ENCODE measurements around the gene CSMD2. TPM values are rescaled to one million over a fixed set of nuclear protein-coding genes. Genes with fewer than 3 reads are reported as not detected.

The CSMD2 gene
- total and polyA plus RNA-seq, 7 experiments from 2014 or later: 0.02 TPM; not detected in 6

DNA sequence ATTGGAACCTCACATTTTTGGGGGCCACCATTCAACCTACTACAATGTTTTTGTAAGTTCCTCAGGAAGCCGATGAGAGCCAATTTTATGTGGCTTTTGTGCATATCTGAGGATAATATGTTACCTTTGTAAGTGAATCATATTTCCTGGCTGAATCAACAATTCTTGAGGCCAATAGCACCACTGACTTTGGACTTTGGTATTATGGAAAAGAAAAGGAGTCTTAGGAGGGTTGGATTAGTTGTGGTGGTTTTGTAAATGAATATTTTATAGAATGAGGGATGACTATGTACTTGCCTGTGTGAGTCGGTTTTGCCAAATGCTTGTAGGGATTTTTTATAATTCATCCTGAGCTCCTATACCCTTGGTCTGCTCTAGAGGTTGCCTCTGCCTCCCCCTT is 482.7 kb downstream of the CSMD2 start:
- H3K27me3 ChIP-seq (ENCODE audit: control insufficient read depth in 2 of 2, insufficient read depth in 2 of 2, low read length in 2 of 2): no peaks in the 10 kb centered on the region
- H3K4me1 Mint-ChIP-seq: no peaks in the 10 kb centered on the region
- peaks cover 0 to 14% (median 4%) of the 10 kb centered on the region in 11 donors for H3K9me3 Mint-ChIP-seq
- no peak overlapping the region for H3K4me3 Mint-ChIP-seq
- ChIA-PET CTCF (no interaction called here), POLR2A (no interaction called here)
- DNase-seq (no peak), ATAC-seq (no peak)
- H3K36me3 ChIP-seq (ENCODE audit: control insufficient read depth in 2 of 3, insufficient read depth in 3 of 3, low read length in 3 of 3): no peaks in the 10 kb centered on the region
- peaks cover 0 to 48% (median 36%) of the 10 kb centered on the region in 5 donors for H3K27me3 Mint-ChIP-seq
- H3K36me3 Mint-ChIP-seq: no peaks in the 10 kb centered on the region
- no peaks in the 10 kb centered on the region for H3K9me3 ChIP-seq (ENCODE audit: control insufficient read depth in 2 of 3, low read length in 3 of 3)
- no peak overlapping the region for H3K4me3 ChIP-seq (ENCODE audit: low read length)
- intact Hi-C loops (cut with micrococcal nuclease): no loop called here
- H3K27ac ChIP-seq (ENCODE audit: low read depth, low read length): no peak overlapping the region
- H3K4me1 ChIP-seq (ENCODE audit: control insufficient read depth in 2 of 2, insufficient read depth in 2 of 2, low read length in 2 of 2): no peaks in the 10 kb centered on the region
- H3K27ac Mint-ChIP-seq: no peak overlapping the region

DNA sequence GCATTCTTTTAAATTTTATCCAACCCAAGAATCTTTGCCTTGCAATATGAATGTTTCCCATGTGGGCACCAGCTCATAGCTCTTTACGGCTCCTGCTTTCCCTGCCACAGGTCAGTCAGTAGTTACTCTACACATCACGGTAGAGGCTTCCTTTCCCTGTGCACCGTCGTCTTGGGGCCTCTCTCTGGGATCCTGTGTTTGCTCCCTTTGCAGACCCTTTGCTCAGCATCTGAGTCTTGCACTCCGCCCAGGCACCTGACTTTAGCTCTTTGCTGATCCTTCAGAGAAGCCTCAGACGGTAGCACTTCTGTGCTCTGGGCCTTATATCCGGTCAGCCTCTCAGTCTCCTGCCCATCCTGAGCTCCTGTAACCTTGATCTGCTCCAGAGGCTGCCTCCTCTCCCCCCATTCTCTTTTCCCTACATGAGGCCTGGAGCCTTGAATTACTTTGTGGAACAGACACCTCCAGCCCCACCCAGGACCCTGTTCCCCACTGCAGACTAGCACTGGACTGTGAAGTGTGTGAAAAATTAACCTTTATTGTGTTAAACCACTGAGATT is 484.7 kb downstream of the CSMD2 start:
- intact Hi-C loops (cut with micrococcal nuclease): no loop called here
- Histone ChIP-seq H3K4me1 (ENCODE audit: control insufficient read depth in 2 of 2, insufficient read depth in 2 of 2, low read length in 2 of 2) (no peaks in the 10 kb centered on the region), H3K27me3 (ENCODE audit: control insufficient read depth in 2 of 2, insufficient read depth in 2 of 2, low read length in 2 of 2) (no peaks in the 10 kb centered on the region), H3K4me3 (ENCODE audit: low read length) (no peak overlapping the region), H3K9me3 (ENCODE audit: control insufficient read depth in 2 of 3, low read length in 3 of 3) (no peaks in the 10 kb centered on the region), H3K27ac (ENCODE audit: low read depth, low read length) (no peak overlapping the region), H3K36me3 (ENCODE audit: control insufficient read depth in 2 of 3, insufficient read depth in 3 of 3, low read length in 3 of 3) (no peaks in the 10 kb centered on the region)
- H3K4me3 Mint-ChIP-seq: no peak overlapping the region
- ChIA-PET CTCF (no interaction called here), POLR2A (no interaction called here)
- ATAC-seq (no peak), DNase-seq (no peak)
- no peaks in the 10 kb centered on the region for H3K36me3 Mint-ChIP-seq
- no peaks in the 10 kb centered on the region for H3K4me1 Mint-ChIP-seq
- H3K27me3 Mint-ChIP-seq: peaks cover 0 to 35% (median 25%) of the 10 kb centered on the region in 5 donors
- H3K27ac Mint-ChIP-seq: no peak overlapping the region
- H3K9me3 Mint-ChIP-seq: peaks cover 0 to 16% (median 4%) of the 10 kb centered on the region in 11 donors

DNA sequence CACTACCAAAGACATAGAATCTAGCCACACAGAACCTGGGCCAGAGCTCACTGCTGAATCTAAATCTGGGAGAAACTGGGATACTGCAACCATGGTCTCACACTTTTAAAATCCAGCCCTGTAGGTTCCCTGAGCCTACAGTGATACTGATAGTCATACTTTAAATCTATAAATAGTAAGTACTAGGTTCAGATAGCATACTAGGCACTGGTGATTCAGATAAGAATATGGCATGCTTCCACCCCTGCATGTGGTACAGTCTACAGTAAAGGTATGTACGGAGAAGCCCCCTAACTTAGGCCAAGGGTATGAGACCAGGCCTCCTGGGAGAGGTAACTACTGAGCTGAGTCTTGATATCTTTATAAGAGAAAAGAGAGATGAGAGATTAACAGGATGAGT is 494.5 kb downstream of the CSMD2 start:
- Histone ChIP-seq H3K4me3 (ENCODE audit: low read length) (no peak overlapping the region), H3K9me3 (ENCODE audit: control insufficient read depth in 2 of 3, low read length in 3 of 3) (no peaks in the 10 kb centered on the region), H3K36me3 (ENCODE audit: control insufficient read depth in 2 of 3, insufficient read depth in 3 of 3, low read length in 3 of 3) (no peaks in the 10 kb centered on the region), H3K27me3 (ENCODE audit: control insufficient read depth in 2 of 2, insufficient read depth in 2 of 2, low read length in 2 of 2) (no peaks in the 10 kb centered on the region), H3K4me1 (ENCODE audit: control insufficient read depth in 2 of 2, insufficient read depth in 2 of 2, low read length in 2 of 2) (no peaks in the 10 kb centered on the region), H3K27ac (ENCODE audit: low read depth, low read length) (no peak overlapping the region)
- Mint-ChIP-seq H3K9me3 (peaks cover 0 to 8% (median 4%) of the 10 kb centered on the region in 11 donors), H3K4me3 (no peak overlapping the region), H3K27ac (no peak overlapping the region), H3K36me3 (peaks cover 0 to 4% (median 0%) of the 10 kb centered on the region in 5 donors), H3K4me1 (peaks cover 0 to 1% (median 0%) of the 10 kb centered on the region in 7 donors), H3K27me3 (peaks cover 0 to 43% (median 36%) of the 10 kb centered on the region in 5 donors)
- DNase-seq: no peak
- no peak for ATAC-seq
- intact Hi-C loops (cut with micrococcal nuclease): no loop called here
- POLR2A ChIA-PET: no interaction called here
- CTCF ChIA-PET: interaction anchor here (1.0 kb wide), 1 partner anchor 40 kb away, joined by 3 read pairs; no protein-coding TSS in a partner anchor

DNA sequence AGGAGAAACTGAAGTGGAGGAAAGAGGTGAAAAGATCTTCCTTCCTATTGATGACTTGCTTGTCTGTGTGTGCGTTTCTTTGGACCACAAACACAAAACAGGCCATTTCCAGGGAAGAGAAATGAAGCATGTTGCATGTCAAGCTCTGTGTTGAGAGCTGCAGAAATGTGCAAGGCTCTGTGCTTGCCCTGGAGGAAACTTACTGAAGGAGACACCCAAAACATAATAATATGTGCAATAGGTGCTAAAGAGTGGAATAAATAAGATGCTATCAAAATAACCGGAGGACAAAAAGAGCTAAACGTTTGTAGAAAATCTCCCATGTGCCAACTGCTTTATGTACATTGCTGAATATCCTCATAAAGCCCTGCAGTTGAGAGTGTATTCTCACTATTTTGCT is 496.3 kb downstream of the CSMD2 start:
- peaks cover 0 to 8% (median 2%) of the 10 kb centered on the region in 11 donors for H3K9me3 Mint-ChIP-seq
- Histone ChIP-seq H3K4me3 (ENCODE audit: low read length) (no peak overlapping the region), H3K9me3 (ENCODE audit: control insufficient read depth in 2 of 3, low read length in 3 of 3) (no peaks in the 10 kb centered on the region), H3K27me3 (ENCODE audit: control insufficient read depth in 2 of 2, insufficient read depth in 2 of 2, low read length in 2 of 2) (no peaks in the 10 kb centered on the region), H3K4me1 (ENCODE audit: control insufficient read depth in 2 of 2, insufficient read depth in 2 of 2, low read length in 2 of 2) (no peaks in the 10 kb centered on the region), H3K27ac (ENCODE audit: low read depth, low read length) (no peak overlapping the region), H3K36me3 (ENCODE audit: control insufficient read depth in 2 of 3, insufficient read depth in 3 of 3, low read length in 3 of 3) (no peaks in the 10 kb centered on the region)
- intact Hi-C loops (cut with micrococcal nuclease): no loop called here
- peaks cover 0 to 4% (median 0%) of the 10 kb centered on the region in 5 donors for H3K36me3 Mint-ChIP-seq
- ChIA-PET POLR2A (no interaction called here), CTCF (no interaction called here)
- ATAC-seq (no peak), DNase-seq (no peak)
- H3K27me3 Mint-ChIP-seq: peaks cover 0 to 44% (median 39%) of the 10 kb centered on the region in 5 donors
- no peak overlapping the region for H3K4me3 Mint-ChIP-seq
- no peak overlapping the region for H3K27ac Mint-ChIP-seq
- peaks cover 0 to 1% (median 0%) of the 10 kb centered on the region in 7 donors for H3K4me1 Mint-ChIP-seq

DNA sequence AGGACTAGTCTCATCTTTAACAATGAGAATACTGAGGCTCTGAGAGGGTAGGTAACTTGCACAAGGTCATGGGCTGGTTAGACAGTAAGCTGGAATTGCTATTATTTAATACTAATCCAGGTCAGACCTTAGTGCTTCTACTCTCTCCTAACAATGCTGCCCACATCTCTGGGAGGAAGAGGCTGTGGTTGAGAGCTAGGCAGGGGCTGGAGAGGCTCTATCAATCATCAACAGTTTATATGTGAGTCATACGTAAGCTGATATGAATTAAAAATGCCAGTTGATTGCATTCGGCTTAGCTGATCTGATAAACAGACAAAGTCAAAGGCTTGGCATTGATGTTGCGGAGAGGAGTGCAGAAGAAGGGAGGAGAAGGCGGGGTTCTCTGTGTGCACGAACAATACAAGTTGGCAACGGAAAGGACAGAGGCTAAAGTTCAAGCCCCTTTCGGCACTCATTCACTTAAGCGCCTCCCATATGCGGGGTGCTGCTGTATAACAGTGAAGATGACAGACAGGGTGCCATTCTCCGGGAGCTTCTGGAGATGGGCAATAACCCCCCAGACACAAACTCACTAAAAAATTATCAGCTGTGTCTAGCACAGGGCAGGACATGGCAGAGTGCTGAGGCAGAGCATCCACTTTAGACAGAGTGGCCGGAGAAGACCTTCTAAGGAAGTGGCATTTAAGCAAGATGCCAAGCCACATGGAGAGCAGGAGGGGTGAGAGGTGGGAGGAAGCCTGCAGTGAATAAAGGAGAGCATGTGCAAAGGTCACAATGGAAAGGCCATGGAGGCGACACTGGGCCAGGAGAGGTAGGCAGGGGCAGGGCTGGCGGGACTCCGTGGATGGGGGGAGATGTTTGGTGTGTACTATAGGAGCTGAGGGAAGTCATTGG is 497.4 kb downstream of the CSMD2 start:
- Histone ChIP-seq H3K4me1 (ENCODE audit: control insufficient read depth in 2 of 2, insufficient read depth in 2 of 2, low read length in 2 of 2) (no peaks in the 10 kb centered on the region), H3K27ac (ENCODE audit: low read depth, low read length) (no peak overlapping the region), H3K9me3 (ENCODE audit: control insufficient read depth in 2 of 3, low read length in 3 of 3) (no peaks in the 10 kb centered on the region), H3K36me3 (ENCODE audit: control insufficient read depth in 2 of 3, insufficient read depth in 3 of 3, low read length in 3 of 3) (no peaks in the 10 kb centered on the region), H3K4me3 (ENCODE audit: low read length) (no peak overlapping the region), H3K27me3 (ENCODE audit: control insufficient read depth in 2 of 2, insufficient read depth in 2 of 2, low read length in 2 of 2) (no peaks in the 10 kb centered on the region)
- ChIA-PET CTCF (interaction anchor here (1.1 kb wide), 1 partner anchor 37 kb away, joined by 3 read pairs; no protein-coding TSS in a partner anchor), POLR2A (no interaction called here)
- DNase-seq (no peak), ATAC-seq (no peak)
- H3K36me3 Mint-ChIP-seq: no peaks in the 10 kb centered on the region
- H3K9me3 Mint-ChIP-seq: peaks cover 0 to 5% (median 0%) of the 10 kb centered on the region in 11 donors
- H3K27ac Mint-ChIP-seq: no peak overlapping the region
- H3K4me3 Mint-ChIP-seq: no peak overlapping the region
- intact Hi-C loops (cut with micrococcal nuclease): no loop called here
- H3K27me3 Mint-ChIP-seq: peaks cover 0 to 48% (median 39%) of the 10 kb centered on the region in 5 donors
- H3K4me1 Mint-ChIP-seq: peaks cover 0 to 1% (median 0%) of the 10 kb centered on the region in 7 donors

DNA sequence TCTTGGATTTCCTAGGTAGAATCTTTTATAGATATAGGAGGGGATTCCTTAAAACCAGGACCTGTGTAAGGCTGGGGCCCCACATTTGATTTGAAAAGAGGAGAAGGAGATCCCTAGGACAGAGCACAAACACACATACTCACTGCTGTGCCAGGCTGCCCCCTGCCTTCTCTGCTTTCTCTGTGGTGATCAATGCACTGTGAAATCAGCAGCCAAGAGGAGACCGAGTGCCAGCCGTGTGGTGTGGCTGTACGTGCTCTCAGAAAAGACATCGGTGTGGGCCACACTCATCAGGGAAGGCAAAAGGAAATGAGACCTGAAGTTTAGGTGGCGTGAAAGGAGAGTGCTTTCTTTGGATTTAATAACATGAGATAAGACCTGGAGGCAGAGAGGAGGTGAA is 498.4 kb downstream of the CSMD2 start:
- ChIA-PET CTCF (no interaction called here), POLR2A (no interaction called here)
- no peak overlapping the region for H3K4me3 Mint-ChIP-seq
- Histone ChIP-seq H3K4me1 (ENCODE audit: control insufficient read depth in 2 of 2, insufficient read depth in 2 of 2, low read length in 2 of 2) (no peaks in the 10 kb centered on the region), H3K4me3 (ENCODE audit: low read length) (no peak overlapping the region), H3K27me3 (ENCODE audit: control insufficient read depth in 2 of 2, insufficient read depth in 2 of 2, low read length in 2 of 2) (no peaks in the 10 kb centered on the region), H3K9me3 (ENCODE audit: control insufficient read depth in 2 of 3, low read length in 3 of 3) (no peaks in the 10 kb centered on the region), H3K36me3 (ENCODE audit: control insufficient read depth in 2 of 3, insufficient read depth in 3 of 3, low read length in 3 of 3) (no peaks in the 10 kb centered on the region), H3K27ac (ENCODE audit: low read depth, low read length) (no peak overlapping the region)
- no peaks in the 10 kb centered on the region for H3K36me3 Mint-ChIP-seq
- peaks cover 0 to 3% (median 0%) of the 10 kb centered on the region in 11 donors for H3K9me3 Mint-ChIP-seq
- H3K27ac Mint-ChIP-seq: no peak overlapping the region
- no peak for ATAC-seq
- DNase-seq: no peak
- intact Hi-C loops (cut with micrococcal nuclease): no loop called here
- peaks cover 0 to 53% (median 39%) of the 10 kb centered on the region in 5 donors for H3K27me3 Mint-ChIP-seq
- H3K4me1 Mint-ChIP-seq: peaks cover 0 to 1% (median 0%) of the 10 kb centered on the region in 7 donors
